A673 (cell line): ENCODE results near the gene CTRL. TPM values are rescaled to one million over a fixed set of nuclear protein-coding genes. Genes with fewer than 3 reads are reported as not detected.

Experiments used
- BruUV-seq: library from RNA; stranded (reverse); fragments of 400-500 nt; replicated peaks from 2 replicates; lab custom pipeline; 2021; lab: Mats Ljungman, UMichigan
- CTCF ChIA-PET: fragments of 300-600 bp; sonication (Branson Sonifier 250); formaldehyde crosslinking; loops from one replicate; lab custom pipeline; 2022; ENCODE audit warnings: antibody characterized with exemption; lab: Charles Lee
- POLR2A ChIA-PET: fragments of 300-600 bp; sonication (Branson Sonifier 250); formaldehyde crosslinking; loops from one replicate; lab custom pipeline; 2022; ENCODE audit warnings: antibody characterized with exemption; ENCODE audit not compliant: low non-redundant PET; lab: Charles Lee
- DNase-seq: peaks from one replicate; pipeline ENCODE4 v3.0.0-alpha.2; 2015; ENCODE audit warnings: low spot score
- H3K27ac ChIP-seq: fragments of 200-600 bp; sonication (generic); 2 replicates; pipeline ENCODE4 v1.5.1; 2016; ENCODE audit warnings: mixed run types, low read depth, mild to moderate bottlenecking, mixed read lengths, antibody characterized with exemption, low read length; ENCODE audit not compliant: poor library complexity, severe bottlenecking
- H3K27me3 ChIP-seq: fragments of 200-600 bp; sonication (generic); replicated peaks from 2 replicates; pipeline ENCODE4 v1.6.1; 2017; ENCODE audit warnings: mixed run types, low read depth, mild to moderate bottlenecking, mixed read lengths, antibody characterized with exemption, low read length; ENCODE audit not compliant: insufficient read depth, poor library complexity
- H3K36me3 ChIP-seq: fragments of 200-600 bp; sonication (generic); 2 replicates; pipeline ENCODE4 v1.6.1; 2016; ENCODE audit warnings: mixed run types, mild to moderate bottlenecking, mixed read lengths, antibody characterized with exemption, low read length; ENCODE audit not compliant: insufficient read depth, poor library complexity, severe bottlenecking
- H3K4me1 ChIP-seq: fragments of 200-600 bp; sonication (generic); 2 replicates; pipeline ENCODE4 v1.6.1; 2017; ENCODE audit warnings: mixed run types, mild to moderate bottlenecking, mixed read lengths, antibody characterized with exemption, low read length; ENCODE audit not compliant: insufficient read depth, poor library complexity, severe bottlenecking
- H3K4me3 ChIP-seq: fragments of 200-600 bp; sonication (generic); 2 replicates; pipeline ENCODE4 v1.5.1; 2016; ENCODE audit warnings: low read depth, mixed run types, mild to moderate bottlenecking, mixed read lengths, low read length; ENCODE audit not compliant: poor library complexity, severe bottlenecking
- H3K9me3 ChIP-seq: fragments of 200-600 bp; sonication (generic); 2 replicates; pipeline ENCODE4 v1.6.1; 2016; ENCODE audit warnings: mixed run types, low read depth, mild to moderate bottlenecking, mixed read lengths, antibody characterized with exemption, low read length; ENCODE audit not compliant: poor library complexity, severe bottlenecking
- CTCF ChIP-seq: fragments of 300-800, 200-600 bp; sonication (generic); conservative IDR thresholded peaks from 2 replicates; pipeline ENCODE4 v1.5.1; 2017; ENCODE audit warnings: low read depth, mild to moderate bottlenecking, antibody characterized with exemption, low read length, moderate library complexity, mixed read lengths
- EZH2 ChIP-seq: fragments of 200-600 bp; sonication (generic); IDR thresholded peaks from 2 replicates; pipeline ENCODE4 v1.6.1; 2017; ENCODE audit warnings: borderline replicate concordance, low read depth, mild to moderate bottlenecking, mixed read lengths, antibody characterized with exemption, low read length; ENCODE audit not compliant: poor library complexity, severe bottlenecking
- intact Hi-C: fragments of 100-400 bp; cut with micrococcal nuclease; formaldehyde crosslinking; loops from one replicate; pipeline ENCODE4 v1.10.0; 2022; ENCODE audit not compliant: unreplicated experiment
- total RNA-seq: library from RNA; stranded (reverse); gene quantifications from 2 replicates; pipeline ENCODE4 v1.2.3, GENCODE V29; 2021

The CTRL gene
- total RNA-seq, 1 experiment from 2014 or later, result 2.9 TPM

- no peaks in the 10 kb centered on the region for H3K27me3 ChIP-seq
- peaks cover 22% of the 10 kb centered on the region for H3K4me1 ChIP-seq
- peak overlapping the region; percentile 2 for H3K27ac ChIP-seq
- H3K36me3 ChIP-seq, result peaks cover 1% of the 10 kb centered on the region
- BruUV-seq, result no TSS peak
- H3K9me3 ChIP-seq, result no peaks in the 10 kb centered on the region
- DNase-seq, result no peak
- CTCF ChIA-PET, result interaction anchor here (1.0 kb wide), 1 partner anchor 402 kb away, joined by 3 read pairs; no protein-coding TSS in a partner anchor
- TF ChIP-seq EZH2 (no peak), CTCF (no peak)
- no peak overlapping the region for H3K4me3 ChIP-seq
- POLR2A ChIA-PET, result no interaction called here
- intact Hi-C loops, result no loop called here
These were observed 8.9 kb downstream of the CTRL start for GRCh38 chr16:67922740-67923139.

GRCh38 chr16:67922221-67922620 lies 9.4 kb downstream of the CTRL start:
- Histone ChIP-seq H3K9me3 (no peaks in the 10 kb centered on the region), H3K27ac (peak overlapping the region; percentile 2), H3K4me3 (no peak overlapping the region), H3K27me3 (no peaks in the 10 kb centered on the region), H3K36me3 (no peaks in the 10 kb centered on the region), H3K4me1 (peaks cover 21% of the 10 kb centered on the region)
- no peak for TF ChIP-seq EZH2
- no peak for TF ChIP-seq CTCF
- POLR2A ChIA-PET, result no interaction called here
- DNase-seq, result no peak
- CTCF ChIA-PET, result interaction anchor here (1.0 kb wide), 1 partner anchor 401 kb away, joined by 3 read pairs; no protein-coding TSS in a partner anchor
- BruUV-seq, result no TSS peak
- intact Hi-C loops, result no loop called here

- ChIA-PET POLR2A (no interaction called here), CTCF (interaction anchor here (0.6 to 0.7 kb wide), 2 partner anchors 9 to 79 kb away, joined by 3 to 4 read pairs; no protein-coding TSS in a partner anchor)
- Histone ChIP-seq H3K27ac (no peak overlapping the region), H3K9me3 (no peaks in the 10 kb centered on the region), H3K4me3 (no peak overlapping the region), H3K36me3 (no peaks in the 10 kb centered on the region), H3K27me3 (no peaks in the 10 kb centered on the region), H3K4me1 (no peaks in the 10 kb centered on the region)
- no TSS peak for BruUV-seq
- intact Hi-C loops, result no loop called here
- DNase-seq, result no peak
- TF ChIP-seq CTCF (no peak), EZH2 (no peak)
These were observed 11.9 kb downstream of the CTRL start for GRCh38 chr16:67919622-67920221.
